RPMI8226 (cell line): ENCODE results near the gene CAMK2A.

Experiments used
- DNase-seq: peaks from one replicate; pipeline ENCODE4 v3.0.0-alpha.2; 2015

The CAMK2A gene

DNA sequence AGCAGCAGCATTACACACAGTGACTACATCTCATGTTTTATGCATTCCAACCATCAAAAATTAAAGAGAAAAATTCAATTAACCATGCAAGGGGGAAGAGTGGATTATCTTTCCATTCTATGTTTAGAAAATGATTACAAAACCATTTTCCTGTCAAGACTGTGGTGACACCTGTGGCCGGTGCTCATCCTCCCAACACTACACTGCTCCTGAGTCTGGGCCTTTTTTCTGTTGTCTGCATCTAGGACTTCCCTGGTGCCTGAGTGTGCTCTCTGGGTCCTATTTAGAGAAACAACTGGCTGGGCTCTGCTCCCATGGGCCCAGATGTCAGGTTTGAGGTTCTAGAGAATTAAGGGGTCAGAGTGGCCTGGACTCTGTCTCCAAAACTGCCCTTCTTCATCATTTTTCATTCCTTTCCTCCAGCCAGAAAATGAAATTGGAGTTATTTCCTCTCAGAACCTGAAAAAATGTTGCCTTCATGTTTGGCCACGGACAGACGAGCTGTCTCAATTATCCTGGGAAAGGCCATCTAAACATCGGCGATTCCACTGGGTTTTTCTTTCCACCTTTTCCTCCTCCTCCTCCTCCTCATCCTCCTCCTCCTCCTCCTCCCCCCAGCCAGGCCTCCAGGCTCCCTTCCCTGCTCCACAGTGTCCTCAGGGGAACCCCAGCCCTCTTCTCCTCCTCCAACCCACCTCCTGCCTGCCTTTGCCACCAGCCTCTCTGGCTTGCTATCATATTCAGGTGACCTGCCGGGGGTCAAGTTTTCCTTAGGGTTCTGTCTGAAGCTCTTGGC, 24.5 kb upstream of the CAMK2A start:
- peak; percentile 33 for DNase-seq

DNA sequence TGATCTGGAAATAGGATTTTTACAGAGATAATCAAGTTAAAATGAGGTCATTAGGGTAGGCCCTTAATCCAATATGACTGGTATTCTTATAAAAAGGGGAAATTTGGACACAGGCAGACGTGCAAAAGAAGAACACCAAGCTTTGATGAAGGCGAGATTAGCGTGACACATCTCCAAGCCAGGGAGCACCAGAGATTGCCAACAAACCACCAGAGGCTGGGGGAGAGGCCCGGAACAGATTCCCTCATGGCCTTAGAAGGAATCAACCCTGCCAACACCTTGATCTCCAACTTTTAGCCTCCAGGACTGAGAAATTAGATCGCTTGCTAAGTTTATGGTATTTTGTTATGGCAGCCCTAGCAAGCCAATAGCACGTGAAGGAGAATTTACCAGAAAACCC, 23.9 kb upstream of the CAMK2A start:
- no peak for DNase-seq

DNA sequence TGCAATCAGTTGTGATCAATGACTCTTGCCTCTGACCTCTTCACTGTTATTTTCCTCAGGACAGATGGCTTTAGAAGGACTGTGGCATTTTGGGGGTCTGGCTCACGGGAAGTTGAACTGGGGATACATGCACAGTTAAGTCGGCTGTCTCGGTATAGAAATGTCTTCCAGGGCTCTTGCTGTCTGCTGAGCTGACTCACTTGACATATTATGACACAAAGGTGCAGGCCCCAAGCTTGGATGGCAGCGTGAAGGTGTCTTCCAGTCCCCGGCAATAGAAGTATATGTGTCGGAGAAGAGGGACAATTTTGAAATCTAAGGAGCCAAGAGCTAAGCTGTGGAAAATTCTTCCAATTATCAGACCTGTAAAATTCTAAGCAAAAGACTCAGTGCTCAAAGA, 22.9 kb upstream of the CAMK2A start:
- no peak for DNase-seq

DNA sequence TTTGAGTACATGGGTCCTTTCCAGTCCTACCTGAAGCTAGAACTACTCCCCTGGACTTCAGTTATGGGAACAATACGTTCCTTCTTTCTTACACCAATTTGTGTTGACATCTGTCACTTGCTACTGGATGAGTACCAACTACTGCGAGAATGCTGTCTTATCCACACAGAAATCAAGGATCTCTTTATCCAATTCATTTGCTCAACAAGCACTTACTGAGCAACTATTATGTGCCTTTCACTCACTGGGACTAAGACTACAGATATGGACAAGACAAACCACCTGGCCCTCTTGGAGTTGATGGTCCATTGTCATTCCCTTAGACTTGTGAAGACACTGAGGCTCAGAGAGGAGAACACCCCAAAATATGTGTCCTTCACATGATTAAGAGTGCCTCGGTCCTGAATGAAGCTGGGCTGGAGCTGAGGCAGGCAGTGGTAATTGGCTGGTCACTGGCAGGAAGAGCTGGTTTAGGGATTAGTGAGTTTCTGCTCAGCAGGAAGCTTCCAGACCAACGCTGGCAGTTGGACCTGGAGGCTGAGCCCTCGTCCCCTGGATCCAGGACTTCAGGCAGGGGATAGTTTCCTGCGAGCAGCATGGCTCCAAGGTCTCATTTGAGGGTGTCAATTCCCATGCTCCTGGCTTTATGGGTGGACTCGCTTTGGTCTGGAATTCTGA, 21.6 kb upstream of the CAMK2A start:
- no peak for DNase-seq

DNA sequence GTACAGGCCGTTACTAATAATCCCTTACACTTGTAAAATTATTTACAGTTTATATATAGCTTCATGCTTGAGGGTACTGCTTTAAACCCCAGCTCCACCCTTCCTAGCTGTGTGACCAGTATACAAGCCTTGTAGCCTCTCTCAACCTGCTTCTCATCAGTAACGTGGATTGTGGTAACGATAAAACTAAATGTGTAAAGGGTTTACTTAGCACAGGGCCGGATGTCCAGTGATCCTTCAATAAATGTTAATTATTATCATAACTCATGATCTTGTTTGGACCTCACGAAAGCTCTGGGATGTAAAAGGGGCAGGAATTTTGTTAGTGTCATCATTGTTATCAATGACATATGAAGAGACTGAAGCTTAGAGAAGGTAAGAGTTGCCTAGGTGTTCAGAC, 20.7 kb upstream of the CAMK2A start:
- no peak for DNase-seq

DNA sequence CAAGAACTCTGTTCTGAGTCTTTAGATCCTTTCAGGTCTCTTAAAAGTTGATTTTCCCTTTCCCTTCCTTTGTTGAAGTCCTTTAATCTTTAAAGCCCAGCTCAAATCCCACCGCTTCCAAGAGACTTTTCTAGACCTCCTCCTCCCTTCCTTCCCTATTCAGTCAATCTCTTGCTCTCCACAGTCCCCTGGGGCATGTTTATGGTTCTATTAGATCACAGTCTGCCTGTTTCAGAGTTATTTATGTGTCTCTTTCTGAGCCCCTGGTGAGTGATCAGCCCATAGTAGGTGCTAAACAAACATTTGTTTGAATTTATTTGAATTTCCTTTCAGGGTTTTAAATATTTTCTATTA, 20.3 kb upstream of the CAMK2A start:
- DNase-seq: no peak

DNA sequence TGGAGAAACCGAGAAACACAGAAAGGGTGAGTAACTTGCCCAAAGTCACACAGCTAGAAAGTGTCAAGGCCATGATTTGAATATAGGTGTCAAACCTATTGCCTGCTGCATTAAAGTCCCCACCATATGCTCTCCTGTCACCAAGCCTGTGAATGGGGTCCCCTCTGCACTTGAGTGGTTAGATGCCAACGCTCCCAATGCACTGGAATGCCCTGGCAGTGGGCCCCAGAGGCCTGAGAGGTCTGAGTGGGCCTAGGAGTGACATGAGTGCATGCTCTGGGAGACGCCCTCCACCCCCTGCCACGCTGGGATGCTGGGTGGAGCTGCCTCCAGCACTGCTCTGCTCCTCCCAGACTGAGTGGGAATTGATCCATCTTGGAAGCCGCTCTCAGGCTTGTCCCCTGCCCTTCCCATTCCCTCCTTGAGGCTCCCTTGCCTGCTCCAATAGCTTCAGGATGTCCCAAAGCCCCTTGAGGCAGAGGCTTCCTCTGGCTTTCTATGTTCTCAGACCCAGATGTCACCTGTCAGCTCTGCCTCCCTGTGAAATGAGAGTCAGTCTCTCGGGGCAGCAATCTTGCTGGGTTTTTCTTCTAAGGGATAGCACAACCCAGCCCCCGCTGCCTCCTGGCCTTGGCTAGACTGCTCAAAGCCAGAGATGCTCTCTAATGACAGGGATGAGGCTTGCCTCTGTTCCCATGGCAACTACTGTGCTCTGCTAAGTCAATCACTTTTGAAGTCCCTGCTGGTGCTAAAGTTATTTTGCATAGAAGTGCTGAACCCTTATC, 19.7 kb upstream of the CAMK2A start:
- DNase-seq: peak; percentile 10

DNA sequence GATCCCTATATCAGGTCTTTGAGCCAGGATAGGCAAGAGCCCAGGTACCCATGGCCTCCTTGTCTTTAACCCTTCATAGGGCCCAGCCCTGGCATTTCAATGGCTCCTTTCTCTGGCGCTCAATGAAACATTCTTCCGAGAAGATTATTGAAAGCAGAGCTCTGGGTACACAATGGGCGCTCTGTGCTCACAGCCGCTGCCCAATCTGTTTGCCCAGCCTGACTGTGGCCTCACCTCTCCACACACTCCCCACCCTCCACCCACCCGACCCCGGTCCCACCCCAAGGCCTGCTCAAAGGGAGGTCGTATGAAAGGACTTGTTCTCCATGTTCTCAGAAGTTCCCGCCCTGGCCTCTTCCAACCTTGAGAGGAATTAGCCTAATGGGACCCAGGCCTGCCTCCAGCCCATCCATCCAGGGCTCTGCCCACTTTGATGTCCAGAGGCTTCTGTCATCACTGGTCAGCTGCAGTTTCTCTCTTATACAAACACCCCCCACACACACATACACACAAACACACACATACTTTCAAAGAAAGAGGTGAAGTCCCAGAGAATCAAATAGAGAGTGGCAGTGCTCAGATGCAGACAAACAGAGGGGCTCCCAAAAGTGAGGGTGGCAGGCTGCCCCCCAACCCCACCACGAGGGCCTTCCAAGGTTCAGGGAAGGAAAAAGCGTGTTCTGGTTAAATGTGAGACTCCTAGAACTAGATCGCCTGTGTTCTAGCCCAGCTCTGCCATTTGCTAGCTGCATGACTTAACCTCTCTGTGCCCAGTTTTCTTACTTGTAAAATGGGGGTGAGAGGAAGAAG, 18.2 kb upstream of the CAMK2A start:
- DNase-seq: no peak

DNA sequence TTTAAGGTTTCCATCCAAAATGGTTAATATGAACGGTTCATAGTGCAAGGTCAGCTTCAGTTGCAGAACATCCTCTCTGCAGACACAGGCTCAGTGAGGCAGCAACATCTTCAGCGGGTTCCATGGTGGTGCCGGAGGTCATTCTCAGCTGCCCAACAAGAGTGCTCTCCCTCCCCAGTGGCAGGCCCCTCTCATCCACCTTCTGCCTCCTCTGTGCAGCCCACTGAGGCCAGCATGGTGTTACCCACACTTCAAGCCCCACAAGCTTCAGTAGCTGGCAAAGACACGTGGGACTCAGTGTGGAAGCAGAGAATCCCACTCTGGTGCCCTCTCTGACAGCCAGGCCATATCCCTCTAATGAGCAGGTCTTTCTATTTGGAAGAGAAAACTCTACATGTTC, 17.2 kb upstream of the CAMK2A start:
- DNase-seq: no peak

DNA sequence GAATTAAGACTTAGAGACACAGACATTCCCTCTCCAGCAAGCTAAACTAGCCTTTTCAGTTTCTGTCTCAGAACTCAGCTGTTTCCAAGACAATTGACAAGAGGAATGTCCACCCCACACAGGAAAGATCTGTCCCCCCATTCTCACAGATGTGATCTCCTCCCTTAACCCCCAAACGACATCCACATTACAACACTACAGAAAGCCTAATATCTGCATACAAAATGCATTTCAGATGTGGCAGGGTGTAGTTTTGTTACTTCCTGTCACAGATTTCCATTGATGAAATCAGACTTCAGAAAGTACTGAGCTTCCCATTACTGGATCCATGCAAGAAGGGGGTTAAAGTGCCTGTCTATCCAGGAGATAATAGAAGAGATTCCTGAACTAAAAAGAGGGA, 16.0 kb upstream of the CAMK2A start:
- DNase-seq: no peak

DNA sequence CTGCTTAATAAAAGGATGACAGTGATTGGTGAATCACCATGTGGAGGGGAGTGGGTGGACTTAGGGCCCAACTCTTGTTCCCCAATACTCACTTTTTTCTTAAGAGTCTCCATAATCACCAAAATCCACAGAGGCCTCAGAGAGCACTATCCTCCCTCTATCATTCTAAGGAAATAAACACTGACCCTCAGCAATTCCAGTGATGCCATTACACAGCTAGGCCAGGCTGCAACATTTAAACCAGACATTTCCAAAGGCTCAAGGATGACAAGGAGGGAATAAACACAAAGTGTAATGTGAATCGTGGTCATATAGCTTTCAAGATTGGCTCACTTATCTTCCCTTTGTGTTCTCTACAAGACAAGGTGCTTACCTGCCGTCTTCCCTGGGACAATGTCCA, 15.5 kb upstream of the CAMK2A start:
- no peak for DNase-seq

DNA sequence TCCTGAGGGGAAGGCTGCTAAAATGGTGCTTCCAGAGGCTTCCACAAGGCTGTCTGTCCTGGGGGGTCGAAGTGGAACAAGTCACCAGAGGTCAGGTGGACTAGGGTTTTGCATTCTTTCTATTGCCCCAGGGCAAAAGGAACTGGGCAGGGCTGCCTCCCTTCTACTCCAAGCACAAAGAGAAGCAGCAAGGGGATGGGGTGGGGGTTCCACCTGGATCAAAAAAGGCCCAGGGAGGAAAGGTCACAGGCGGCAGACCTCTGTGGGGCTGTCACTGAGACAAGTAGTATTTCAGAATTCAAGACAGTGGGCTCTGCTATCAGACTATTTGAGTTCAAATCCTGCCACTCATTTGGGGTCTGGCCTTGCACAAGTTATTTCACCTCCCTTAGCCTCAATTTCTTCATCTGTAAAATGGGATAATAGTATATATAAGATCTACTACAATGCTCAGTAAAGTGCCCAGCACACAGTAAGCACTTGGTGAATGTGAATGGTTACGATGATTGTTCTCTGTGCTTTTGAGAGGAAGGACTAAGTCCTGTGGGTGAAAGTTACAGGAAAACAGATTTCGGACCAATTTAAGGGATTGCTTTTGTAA, 15.0 kb upstream of the CAMK2A start:
- DNase-seq: no peak

DNA sequence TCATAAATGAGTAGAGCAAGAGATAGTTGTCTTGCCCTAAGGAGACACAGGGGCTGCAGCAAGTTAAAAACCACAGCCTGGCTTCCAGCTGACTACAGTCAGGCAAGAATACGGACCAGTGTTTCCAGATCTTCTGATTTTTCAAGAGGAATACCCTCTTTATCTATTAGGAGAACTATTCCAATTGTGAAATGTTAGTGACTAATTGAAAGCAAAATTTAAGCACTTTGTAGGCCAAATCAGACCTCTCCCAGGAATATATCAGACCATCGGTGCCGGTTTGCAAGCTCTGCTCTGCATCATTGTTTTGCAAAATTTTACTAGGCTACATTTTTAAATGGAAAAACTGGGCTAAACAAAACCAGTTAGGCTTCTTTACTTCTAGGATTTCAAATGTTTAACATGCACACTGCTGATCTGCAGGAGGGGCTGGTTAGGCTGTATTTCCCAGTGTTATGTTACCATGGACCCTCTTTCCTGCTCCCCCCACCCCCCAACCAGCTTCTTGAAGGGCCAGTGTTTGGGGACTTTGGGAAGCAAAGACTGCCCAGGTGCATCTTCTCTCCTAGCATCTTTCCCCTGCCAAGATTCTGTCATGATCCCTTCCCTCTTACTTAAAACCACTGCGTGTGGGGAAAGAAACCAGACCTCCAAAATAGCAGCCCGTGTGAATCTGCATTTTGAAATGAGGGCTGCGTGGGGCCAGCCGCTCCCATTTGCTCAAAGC, 14.2 kb upstream of the CAMK2A start:
- no peak for DNase-seq

DNA sequence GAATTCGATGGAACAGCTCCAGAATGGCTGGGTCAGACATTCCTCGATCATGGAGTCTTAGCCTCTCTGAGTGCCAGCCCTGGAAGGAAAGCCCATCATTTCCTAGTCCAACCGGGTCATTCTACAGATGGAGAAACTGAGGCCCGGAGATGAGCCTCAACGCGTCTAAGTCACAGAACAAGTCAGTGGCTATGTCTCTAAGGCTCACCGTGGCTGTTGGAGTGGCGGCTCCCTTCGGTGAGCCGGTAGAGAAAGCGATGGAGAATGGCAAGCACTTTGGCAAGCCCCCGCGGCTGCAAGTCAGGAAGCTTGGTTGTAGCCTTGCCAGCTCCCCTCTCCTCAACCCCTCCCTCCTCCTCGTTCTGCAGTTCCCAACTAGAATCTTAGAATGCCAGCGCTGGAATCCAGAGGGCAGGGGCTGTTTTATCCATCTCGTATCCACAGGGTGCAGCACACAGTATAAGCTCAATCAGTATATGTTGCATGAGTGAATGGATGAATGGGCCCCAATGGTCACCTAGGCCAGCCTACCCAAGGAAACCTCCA, 13.6 kb upstream of the CAMK2A start:
- no peak for DNase-seq

DNA sequence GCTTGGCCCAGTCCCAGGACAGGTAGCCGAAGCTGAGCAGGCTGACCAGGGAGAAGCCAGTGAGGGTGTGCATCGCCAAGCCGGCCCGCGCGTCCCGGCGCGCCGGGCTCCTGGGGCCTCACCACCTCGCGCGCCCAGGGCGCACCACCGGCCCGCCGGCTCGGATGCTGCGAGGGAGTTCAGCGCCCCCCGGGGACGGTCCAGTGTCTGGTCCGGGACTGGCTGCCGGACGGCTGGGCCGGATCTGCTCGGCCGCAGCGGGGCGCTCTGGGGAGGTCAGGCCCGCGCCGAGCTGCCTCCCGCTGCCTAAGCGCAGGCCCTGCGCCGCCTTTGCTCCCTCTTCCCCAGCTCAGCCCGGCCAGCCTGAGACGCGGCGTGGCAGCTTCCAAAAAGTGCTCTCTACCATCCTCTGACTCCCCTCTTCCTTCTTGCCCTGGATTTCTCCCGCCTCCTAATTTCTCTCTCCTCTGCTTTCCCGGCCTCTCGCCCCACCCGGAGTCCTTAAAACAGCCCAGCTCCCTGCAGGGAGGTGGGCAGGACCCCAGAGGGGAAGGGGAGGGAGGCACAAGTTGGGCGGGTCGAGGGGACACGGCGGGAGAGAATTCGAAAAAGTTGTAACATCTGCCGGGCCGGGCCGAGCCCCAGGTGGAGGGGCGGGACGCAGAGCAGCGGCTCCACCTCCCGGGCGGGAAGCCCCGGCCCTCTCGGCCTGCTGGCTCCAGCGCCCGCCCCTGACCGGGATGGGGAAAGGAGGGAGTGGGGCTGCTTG, 12.9 kb upstream of the CAMK2A start, which contains the start of gene ARSI:
ARSI (minus strand) TSS at position 605 of the 769 bp plus-strand sequence; CDS start at position 73, 532 bp downstream.
- no peak for DNase-seq

DNA sequence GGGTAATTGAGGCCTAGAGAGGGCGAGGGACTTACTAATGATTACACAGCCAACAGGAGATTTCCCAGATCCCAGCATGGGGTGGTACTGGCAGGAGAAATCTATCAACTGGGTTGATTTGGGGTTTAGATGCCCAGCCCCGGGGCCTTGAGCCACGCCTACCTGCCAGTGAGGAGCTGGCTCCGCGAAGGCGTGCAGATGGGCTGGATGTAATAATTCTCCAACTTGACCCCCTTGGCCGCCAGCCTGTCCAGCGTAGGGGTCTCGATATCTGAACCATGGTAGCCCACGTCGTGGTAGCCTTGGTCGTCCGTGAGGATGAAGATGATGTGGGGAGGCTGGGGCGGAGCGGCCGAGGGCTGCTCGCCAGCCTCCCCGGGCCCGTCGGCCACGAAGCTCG, 12.3 kb upstream of the CAMK2A start:
- DNase-seq: no peak

DNA sequence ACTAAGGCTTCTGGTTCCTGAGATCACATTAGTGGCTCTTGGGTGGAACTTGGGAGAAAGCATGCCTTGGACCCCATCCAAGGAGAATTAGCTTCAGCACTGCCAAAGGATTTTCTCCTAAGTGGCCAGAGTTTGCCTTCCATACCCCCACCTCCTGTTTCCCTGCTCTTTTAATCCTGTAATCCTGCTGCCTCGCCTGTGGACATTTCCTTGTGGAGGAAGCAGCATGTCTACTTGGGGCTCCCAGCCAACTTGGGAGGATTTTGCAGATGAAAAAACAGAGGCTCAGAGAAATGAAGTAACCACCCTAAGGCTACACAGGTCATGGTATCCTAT, 11.6 kb upstream of the CAMK2A start:
- DNase-seq: no peak

DNA sequence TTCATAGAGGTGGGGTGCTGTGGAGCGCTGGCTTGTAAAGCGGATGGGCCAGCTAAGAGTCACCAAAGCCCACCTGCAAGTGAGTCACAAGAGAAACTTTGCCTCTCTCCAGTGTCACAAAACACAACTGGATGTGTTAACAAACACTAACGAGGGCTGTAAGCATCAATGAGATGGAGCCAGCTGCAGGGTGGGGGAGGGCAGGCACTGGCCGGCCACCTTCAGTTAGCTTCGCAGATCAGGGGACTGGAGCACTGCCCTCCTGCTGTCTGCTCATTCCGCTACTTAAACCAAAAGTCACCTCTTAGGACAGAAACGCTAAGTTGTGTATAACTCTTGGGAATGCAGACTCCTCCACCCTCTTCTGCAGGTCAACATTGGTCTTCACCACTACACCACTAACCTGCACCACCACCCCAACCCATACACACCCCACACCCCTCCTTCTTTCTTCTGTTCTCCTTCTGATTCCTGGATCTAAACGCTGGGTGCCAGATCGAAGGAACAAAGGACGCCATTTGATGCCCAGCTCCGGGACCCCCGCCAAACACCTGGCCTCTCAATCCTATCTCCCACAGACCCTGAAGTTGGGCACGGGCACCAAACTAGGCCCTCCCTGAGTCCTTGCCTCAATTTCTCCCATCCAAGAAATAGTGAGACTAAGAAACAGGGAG, 11.1 kb upstream of the CAMK2A start:
- no peak for DNase-seq

DNA sequence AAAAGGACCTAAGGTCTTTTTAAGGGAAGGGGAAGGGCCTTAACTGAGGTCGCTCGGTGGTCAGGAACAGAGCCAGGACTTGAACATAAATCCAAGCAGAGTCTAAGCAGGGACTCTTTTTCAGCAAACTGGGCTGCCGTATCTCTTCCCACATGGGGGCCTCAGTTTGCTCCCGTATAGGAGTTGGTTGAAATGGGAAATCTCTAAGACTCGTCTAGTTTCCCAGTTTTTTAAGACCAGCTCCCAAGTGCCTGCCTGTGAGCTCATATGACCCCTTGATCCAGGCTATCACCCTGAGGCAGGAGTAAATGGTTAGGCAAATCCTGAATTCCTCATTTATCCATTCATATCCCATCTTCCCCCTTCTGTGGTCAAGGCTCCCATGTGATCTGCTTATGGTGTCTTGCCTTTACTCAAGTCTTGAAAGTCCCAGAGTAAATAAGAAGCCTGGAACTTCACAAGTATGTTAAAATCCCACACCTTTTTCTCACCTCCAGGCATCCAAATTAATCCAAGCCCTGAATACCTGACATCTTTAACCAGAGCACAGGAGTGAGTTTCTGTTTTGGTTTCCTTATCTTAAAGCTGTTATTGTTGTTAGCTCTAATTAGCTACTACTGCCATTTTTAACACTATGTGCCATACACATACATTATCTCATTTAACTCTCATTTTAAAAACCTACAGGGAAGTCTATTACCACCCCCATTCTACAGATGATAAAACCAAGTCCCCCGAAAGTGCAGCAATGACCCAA, 10.2 kb upstream of the CAMK2A start:
- no peak for DNase-seq
